SH-SY5Y (cell line): ENCODE data around the gene HAO2.

ENCODE experiments used
- GATA2 ChIP-seq: IDR thresholded peaks from 2 replicates; pipeline ENCODE4 v1.6.1; 2011; ENCODE audit warnings: mild to moderate bottlenecking, low read depth, low read length
- GATA3 ChIP-seq: IDR thresholded peaks from 2 replicates; pipeline ENCODE4 v1.6.1; 2011; ENCODE audit warnings: low read depth, mild to moderate bottlenecking, low read length, moderate library complexity

Gene HAO2

DNA sequence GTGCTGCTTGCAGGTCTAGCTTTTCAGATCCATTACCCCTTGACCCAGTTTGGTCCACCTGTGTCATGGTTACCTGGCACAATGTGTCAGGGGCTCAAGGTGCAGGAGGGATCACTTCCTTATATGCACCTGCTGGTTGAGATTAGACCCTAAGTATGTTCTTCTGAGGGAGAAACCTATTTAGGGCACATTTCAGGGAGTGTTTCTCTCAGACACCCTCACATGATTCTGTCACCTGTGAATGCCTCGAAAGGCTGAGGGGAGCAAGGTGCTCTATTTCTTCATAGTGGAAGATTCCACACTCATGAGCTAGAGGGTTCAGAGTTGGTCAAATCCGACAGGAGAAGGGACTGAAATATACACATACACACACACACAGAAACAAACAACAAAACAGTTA is 61.9 kb downstream of the HAO2 start:
- no peak for TF ChIP-seq GATA3
- TF ChIP-seq GATA2 = no peak

DNA sequence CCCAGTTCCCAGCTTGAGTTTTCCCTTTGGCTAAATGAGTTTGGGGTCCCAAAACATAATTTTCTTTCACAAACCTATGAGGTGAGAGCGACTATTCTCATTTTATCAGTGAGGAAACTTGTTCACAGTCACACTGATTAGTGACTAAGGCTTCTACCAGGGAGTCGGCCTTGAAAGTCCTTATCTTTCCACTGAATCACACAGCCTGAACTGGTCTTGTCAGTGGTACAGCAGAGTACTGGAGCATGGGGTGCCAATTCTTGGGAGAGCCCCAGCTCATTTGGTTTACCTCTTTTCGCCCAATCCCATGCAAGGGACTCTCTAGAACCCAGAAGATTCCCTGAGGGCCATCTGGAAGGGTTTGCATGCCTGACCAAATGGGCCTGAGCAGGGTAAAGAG is 63.3 kb downstream of the HAO2 start:
- TF ChIP-seq GATA2 = no peak
- TF ChIP-seq GATA3 = no peak

DNA sequence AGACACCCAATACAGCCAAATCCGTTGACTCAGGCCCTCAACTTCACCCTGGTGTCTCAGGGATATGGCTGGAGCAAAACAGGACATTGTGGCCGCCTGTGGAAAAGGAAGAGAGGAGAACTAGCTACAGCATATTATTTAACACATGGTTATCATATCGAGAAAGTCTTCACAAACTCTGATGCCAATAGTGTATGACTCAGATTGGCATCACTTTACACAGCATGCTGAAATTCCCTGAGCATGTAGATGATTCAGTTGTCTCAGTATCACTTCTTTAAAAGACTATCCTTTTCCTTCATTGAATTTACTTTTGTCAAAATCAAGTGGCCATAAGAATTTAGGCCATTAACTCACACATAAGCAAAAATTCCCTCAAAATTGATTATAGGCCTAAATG is 66.5 kb downstream of the HAO2 start:
- TF ChIP-seq GATA2 = no peak
- TF ChIP-seq GATA3 = no peak

DNA sequence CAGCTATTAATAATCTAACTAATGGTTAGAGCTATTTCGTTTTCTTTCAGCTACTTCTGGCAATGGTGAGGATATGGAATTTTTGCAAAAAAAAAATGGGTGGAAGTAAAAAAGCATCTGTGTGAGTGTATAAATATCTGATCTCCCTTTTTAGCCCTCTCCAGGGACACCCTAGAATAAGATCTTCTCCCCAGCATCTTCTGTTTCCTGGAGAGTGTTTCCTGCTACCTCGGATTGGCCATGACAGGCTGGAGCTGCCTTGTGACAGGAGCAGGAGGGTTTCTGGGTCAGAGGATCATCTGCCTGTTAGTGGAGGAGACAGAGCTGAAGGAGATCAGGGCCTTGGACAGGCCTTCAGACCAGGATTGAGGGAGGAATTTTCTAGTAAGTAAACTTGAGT is 70.2 kb downstream of the HAO2 start:
- TF ChIP-seq GATA2 (no peak), GATA3 (no peak)

DNA sequence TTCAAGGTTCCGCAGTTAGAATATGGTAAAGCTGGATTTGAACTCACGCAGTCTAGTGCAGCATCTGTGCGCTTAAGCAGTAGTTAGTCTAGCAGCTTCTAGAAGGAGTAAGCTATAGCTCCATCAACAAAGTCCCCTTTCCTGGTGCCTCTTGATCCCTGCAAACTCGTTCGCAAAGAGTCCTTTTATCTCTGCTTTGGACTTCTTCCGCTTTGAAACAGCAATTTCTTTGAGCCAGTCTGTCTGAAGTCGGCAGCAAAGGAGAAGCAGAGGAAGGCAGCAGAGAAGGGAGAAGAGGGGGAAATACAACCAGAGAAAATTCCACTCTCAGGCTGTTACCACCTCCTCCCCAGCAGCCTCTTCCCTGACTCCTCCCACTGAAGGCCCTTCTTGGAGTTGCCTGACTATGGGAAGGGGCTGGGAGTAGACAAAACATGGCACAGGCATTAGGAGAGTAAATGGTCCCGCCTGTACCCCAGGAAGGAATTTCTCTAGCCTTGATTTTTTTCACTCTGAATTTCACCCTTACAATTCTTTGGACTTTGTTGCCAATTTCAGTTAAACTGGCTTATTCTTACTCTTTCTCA is 72.2 kb downstream of the HAO2 start:
- no peak for TF ChIP-seq GATA2
- TF ChIP-seq GATA3 = no peak

DNA sequence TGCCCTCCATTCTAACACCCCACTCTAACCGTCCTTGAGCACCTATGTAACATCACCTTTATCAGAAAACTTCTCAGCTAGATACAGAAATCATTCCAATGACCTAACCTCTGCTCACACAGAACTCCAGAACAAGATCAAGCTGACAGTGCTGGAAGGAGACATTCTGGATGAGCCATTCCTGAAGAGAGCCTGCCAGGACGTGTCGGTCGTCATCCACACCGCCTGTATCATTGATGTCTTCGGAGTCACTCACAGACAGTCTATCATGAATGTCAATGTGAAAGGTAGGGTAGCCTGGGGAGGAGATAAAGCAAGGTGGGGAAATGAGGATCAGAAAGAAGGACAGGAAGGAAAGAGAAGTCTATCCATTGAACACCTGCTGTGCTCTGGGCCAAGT is 74.2 kb downstream of the HAO2 start:
- TF ChIP-seq GATA3 (no peak), GATA2 (no peak)
